H1 (cell line): ENCODE results near the gene MX1. TPM values are rescaled to one million over a fixed set of nuclear protein-coding genes. Genes with fewer than 3 reads are reported as not detected.

Experiments used
- CTCF ChIA-PET: fragments of 300-600 bp; sonication (Branson Sonifier 250); formaldehyde crosslinking; loops from one replicate; lab custom pipeline; 2021; ENCODE audit not compliant: partially characterized antibody; lab: Charles Lee
- POLR2A ChIA-PET: fragments of 300-600 bp; sonication (Branson Sonifier 250); formaldehyde crosslinking; loops from one replicate; lab custom pipeline; 2021; ENCODE audit warnings: inconsistent platforms; ENCODE audit not compliant: partially characterized antibody; lab: Charles Lee
- DNase-seq, 2 experiments: peaks; one replicate each; pipeline versions ENCODE4 v3.0.0 to v3.0.0-alpha.2; 2010 to 2022; ENCODE audit warnings: low spot score in 2 of 2, low read depth in 1 of 2, mixed read lengths in 1 of 2
- FAIRE-seq: peaks from 2 replicates; lab custom pipeline; 2011; peaks lifted over from hg19 to GRCh38; lab: Jason Lieb, UNC
- H2AFZ ChIP-seq: 2 replicates; pipeline ENCODE4 v1.8.1; 2012; ENCODE audit warnings: low read length, inconsistent platforms
- H2AK5ac ChIP-seq: 2 replicates; pipeline ENCODE4 v1.6.1; 2013; ENCODE audit warnings: low read depth, low read length
- H2BK120ac ChIP-seq: replicated peaks from 2 replicates; pipeline ENCODE3; 2013; ENCODE audit warnings: low read depth, low read length, inconsistent platforms
- H2BK12ac ChIP-seq: 2 replicates; pipeline ENCODE4 v1.6.1; 2013; ENCODE audit warnings: low read depth, low read length
- H2BK15ac ChIP-seq: 2 replicates; pipeline ENCODE4 v1.6.1; 2013; ENCODE audit warnings: low read length
- H2BK20ac ChIP-seq: 2 replicates; pipeline ENCODE4 v1.6.1; 2013; ENCODE audit warnings: low read length
- H2BK5ac ChIP-seq: 2 replicates; pipeline ENCODE4 v1.6.1; 2013; ENCODE audit warnings: low read depth, low read length
- H3K14ac ChIP-seq: 2 replicates; pipeline ENCODE4 v1.6.1; 2013; ENCODE audit warnings: inconsistent platforms; ENCODE audit not compliant: insufficient read length
- H3K18ac ChIP-seq: 2 replicates; pipeline ENCODE4 v1.6.1; 2013; ENCODE audit warnings: low read length; ENCODE audit errors: extremely low read depth
- H3K23ac ChIP-seq: 2 replicates; pipeline ENCODE4 v1.6.1; 2013; ENCODE audit warnings: inconsistent platforms; ENCODE audit not compliant: insufficient read length
- H3K23me2 ChIP-seq: 2 replicates; pipeline ENCODE4 v1.6.1; 2013; ENCODE audit warnings: low read depth, low read length
- H3K27ac ChIP-seq: 2 replicates; pipeline ENCODE4 v1.6.1; 2011; ENCODE audit warnings: low read depth, low read length, inconsistent platforms
- H3K27me3 ChIP-seq, 4 experiments: replicated peaks in 1 of 4; 1 replicate in 1 of 4; 2 replicates in 3 of 4; pipeline versions ENCODE4 v1.6.1 to v1.8.1; 2011 to 2013; ENCODE audit warnings: low read length in 3 of 4, mild to moderate bottlenecking in 3 of 4, inconsistent platforms in 2 of 4, mixed read lengths in 2 of 4, moderate library complexity in 1 of 4; ENCODE audit not compliant: control insufficient read depth in 3 of 4, insufficient read depth in 3 of 4; ENCODE audit errors: extremely low read depth in 1 of 4
- H3K36me3 ChIP-seq, 4 experiments: 2 replicates each; pipeline versions ENCODE4 v1.6.1 to v1.8.1; 2011 to 2013; ENCODE audit warnings: mild to moderate bottlenecking in 4 of 4, low read length in 3 of 4, moderate library complexity in 2 of 4, control low read depth in 1 of 4, inconsistent platforms in 1 of 4; ENCODE audit not compliant: insufficient read depth in 4 of 4, control insufficient read depth in 2 of 4
- H3K4ac ChIP-seq: replicated peaks from 2 replicates; pipeline ENCODE3; 2013; ENCODE audit warnings: low read length, low read depth, mixed read lengths, inconsistent platforms; ENCODE audit not compliant: insufficient read length
- H3K4me1 ChIP-seq, 4 experiments: replicated peaks in 1 of 4; 1 replicate in 1 of 4; 2 replicates in 3 of 4; pipeline versions ENCODE4 v1.6.1 to v1.8.1; 2011 to 2013; ENCODE audit warnings: low read length in 3 of 4, inconsistent platforms in 2 of 4, mixed read lengths in 1 of 4; ENCODE audit not compliant: insufficient read depth in 4 of 4, control insufficient read depth in 3 of 4
- H3K4me2 ChIP-seq, 2 experiments: 2 replicates each; pipeline versions ENCODE4 v1.6.1 to v1.8.1; 2011 to 2013; ENCODE audit warnings: low read depth in 2 of 2, low read length in 2 of 2, control low read depth in 1 of 2, inconsistent platforms in 1 of 2, mild to moderate bottlenecking in 1 of 2; ENCODE audit not compliant: insufficient read depth in 1 of 2
- H3K4me3 ChIP-seq, 4 experiments: fragments of 200-600, 300-600 bp in 1 of 4; sonication (generic), shearing (Covaris generic), sonication (Bioruptor Twin) in 1 of 4; 2 replicates each; pipeline versions ENCODE4 v1.5.1 to v1.8.1; 2011 to 2016; ENCODE audit warnings: low read length in 4 of 4, low read depth in 3 of 4, control low read depth in 2 of 4, inconsistent platforms in 2 of 4, mild to moderate bottlenecking in 2 of 4, mixed read lengths in 1 of 4, moderate library complexity in 1 of 4; ENCODE audit not compliant: insufficient read depth in 2 of 4; ENCODE audit errors: extremely low read depth in 1 of 4
- H3K56ac ChIP-seq: replicated peaks from 2 replicates; pipeline ENCODE3; 2013; ENCODE audit warnings: low read depth, mild to moderate bottlenecking, mixed read lengths, low read length, inconsistent platforms; ENCODE audit not compliant: insufficient read length
- H3K79me1 ChIP-seq: 2 replicates; pipeline ENCODE4 v1.6.1; 2013; ENCODE audit warnings: low read depth, low read length, control low read depth
- H3K79me2 ChIP-seq, 2 experiments: 2 replicates each; pipeline versions ENCODE4 v1.6.1 to v1.8.1; 2012 to 2013; ENCODE audit warnings: low read length in 2 of 2, mild to moderate bottlenecking in 2 of 2, inconsistent platforms in 1 of 2; ENCODE audit not compliant: insufficient read depth in 2 of 2, control insufficient read depth in 1 of 2
- H3K9ac ChIP-seq, 4 experiments: replicated peaks in 1 of 4; 1 replicate in 1 of 4; 2 replicates in 3 of 4; pipeline versions ENCODE4 v1.6.1 to v1.8.1; 2011 to 2013; ENCODE audit warnings: low read depth in 3 of 4, low read length in 3 of 4, control low read depth in 2 of 4, mild to moderate bottlenecking in 2 of 4, moderate library complexity in 2 of 4, inconsistent platforms in 1 of 4; ENCODE audit errors: extremely low read depth in 1 of 4
- H3K9me3 ChIP-seq, 2 experiments: 2 replicates each; pipeline versions ENCODE4 v1.6.1 to v1.8.1; 2012 to 2013; ENCODE audit warnings: mild to moderate bottlenecking in 2 of 2, moderate library complexity in 2 of 2, control low read depth in 1 of 2, inconsistent platforms in 1 of 2, low read depth in 1 of 2, low read length in 1 of 2, mixed read lengths in 1 of 2; ENCODE audit not compliant: insufficient read depth in 2 of 2
- H4K20me1 ChIP-seq, 2 experiments: replicated peaks in 1 of 2; 2 replicates each; pipeline versions ENCODE3 to v1.8.1; 2011 to 2013; ENCODE audit warnings: inconsistent platforms in 2 of 2, low read length in 2 of 2, mild to moderate bottlenecking in 1 of 2; ENCODE audit not compliant: insufficient read depth in 2 of 2, control insufficient read depth in 1 of 2
- H4K5ac ChIP-seq: 2 replicates; pipeline ENCODE4 v1.6.1; 2013; ENCODE audit warnings: low read length, low read depth, mixed read lengths, inconsistent platforms; ENCODE audit not compliant: insufficient read length
- H4K8ac ChIP-seq: 2 replicates; pipeline ENCODE4 v1.8.0; 2013; ENCODE audit warnings: mild to moderate bottlenecking, moderate library complexity, low read length, inconsistent platforms; ENCODE audit not compliant: insufficient read depth; ENCODE audit errors: extremely low read depth
- H4K91ac ChIP-seq: replicated peaks from 2 replicates; pipeline ENCODE3; 2013; ENCODE audit warnings: low read length, mixed read lengths, inconsistent platforms; ENCODE audit not compliant: insufficient read length
- ATF3 ChIP-seq: IDR thresholded peaks from 2 replicates; pipeline ENCODE4 v1.6.1; 2011; ENCODE audit warnings: low read depth, mild to moderate bottlenecking, low read length; ENCODE audit not compliant: insufficient read depth
- CEBPB ChIP-seq: IDR thresholded peaks from 2 replicates; pipeline ENCODE4 v1.6.1; 2012; ENCODE audit warnings: low read depth, low read length
- CHD1 ChIP-seq: IDR thresholded peaks from 2 replicates; pipeline ENCODE4 v1.6.1; 2012; ENCODE audit warnings: low read depth, low read length, improper control_type of control experiment
- E2F6 ChIP-seq: IDR thresholded peaks from 2 replicates; pipeline ENCODE4 v1.6.1; 2012; ENCODE audit warnings: inconsistent platforms
- EGR1 ChIP-seq: IDR thresholded peaks from 2 replicates; pipeline ENCODE4 v1.6.1; 2011; ENCODE audit warnings: low read depth, low read length, borderline replicate concordance
- EZH2 ChIP-seq: fragments of 200-600 bp; sonication (generic); IDR thresholded peaks from 2 replicates; pipeline ENCODE4 v1.7.1; 2012; ENCODE audit warnings: low read depth, mild to moderate bottlenecking, moderate library complexity, low read length, inconsistent platforms; ENCODE audit not compliant: severe bottlenecking
- HDAC6 ChIP-seq: IDR thresholded peaks from one replicate; pipeline ENCODE4 v1.7.1; 2012; ENCODE audit warnings: low read depth, mild to moderate bottlenecking, inconsistent platforms, low read length, moderate library complexity
- JUN ChIP-seq: IDR thresholded peaks from 2 replicates; pipeline ENCODE4 v1.6.1; 2011; ENCODE audit warnings: low read depth, mild to moderate bottlenecking, improper control_type of control experiment, low read length
- RNF2 ChIP-seq: fragments of 200-900, 300-1000 bp; sonication (generic); IDR thresholded peaks from 2 replicates; pipeline ENCODE4 v1.7.1; 2016; ENCODE audit warnings: borderline replicate concordance, low read depth, mild to moderate bottlenecking, antibody characterized with exemption, low read length; ENCODE audit not compliant: poor library complexity, severe bottlenecking; ENCODE audit errors: missing control alignments
- RXRA ChIP-seq: IDR thresholded peaks from 2 replicates; pipeline ENCODE4 v1.6.1; 2011; ENCODE audit warnings: low read depth, mild to moderate bottlenecking, low read length, moderate library complexity; ENCODE audit not compliant: insufficient read depth
- SUZ12 ChIP-seq: fragments of 200-600 bp; sonication (generic); IDR thresholded peaks from 2 replicates; pipeline ENCODE4 v1.6.1; 2012; ENCODE audit warnings: mild to moderate bottlenecking, inconsistent platforms, low read length, moderate library complexity, mixed read lengths
- ZNF274 ChIP-seq: IDR thresholded peaks from 2 replicates; pipeline ENCODE4 v1.7.0; 2012; ENCODE audit warnings: low read length, borderline replicate concordance; ENCODE audit errors: extremely low read depth
- WGBS, 2 experiments: shearing (Covaris generic) in 1 of 2; methylation state at CpG; one replicate each; pipeline versions ENCODE4 v1.1.6 to v1.1.7; 2013 to 2015; ENCODE audit warnings: low lambda C conversion rate in 2 of 2, mixed read lengths in 2 of 2, inconsistent platforms in 1 of 2, low coverage in 1 of 2, missing lambda C conversion rate in 1 of 2; ENCODE audit not compliant: insufficient replicate concordance in 2 of 2, insufficient coverage in 1 of 2, insufficient read length in 1 of 2; ENCODE audit errors: extremely low coverage in 1 of 2, missing lambda C conversion rate in 1 of 2; 5-methylcytosine and 5-hydroxymethylcytosine counted together
- polyA plus RNA-seq, 7 experiments: library from polyadenylated mRNA; depleted of rRNA in 3 of 7; stranded (reverse) in 5 of 7; unstranded in 2 of 7; fragments of >200 nt in 5 of 7; fragments of 200-250 nt in 2 of 7; gene quantifications; 1 replicate in 5 of 7; 2 replicates in 1 of 7; 4 replicates in 1 of 7; pipeline versions ENCODE4 v1.2.1 to v1.2.3, GENCODE V29; 2011 to 2013; ENCODE audit warnings: missing spikeins in 2 of 7, mixed read lengths in 2 of 7
- total RNA-seq: library from RNA; stranded (reverse); fragmentation: NEBNext Ultra II Directional; extraction: Animal tissue kit (Norgen Biotek cat#: 25700); gene quantifications from 2 replicates; pipeline ENCODE4 v1.2.1, GENCODE V29; 2021

The MX1 gene
- total and polyA plus RNA-seq, 2 of the 8 experiments (the other 6 are each of a cell fraction or from before 2014, with no cell fraction given), result 3.8 to 5.7 TPM

GRCh38 chr21:41453761-41454160, 27.7 kb downstream of the MX1 start:
- CTCF ChIA-PET, result interaction anchor here (2.8 kb wide), 1 partner anchor 170 kb away, joined by 15 read pairs; no protein-coding TSS in a partner anchor
- H2BK12ac ChIP-seq, result no peak overlapping the region
- peaks cover 0 to 3% of the 10 kb centered on the region in 2 experiments; a peak in 1 of 4 replicates for H3K9me3 ChIP-seq
- H3K56ac ChIP-seq, result no peak overlapping the region
- H3K4ac ChIP-seq, result no peak overlapping the region
- H3K79me1 ChIP-seq, result no peaks in the 10 kb centered on the region
- no peak overlapping the region for H4K8ac ChIP-seq
- no peak overlapping the region for H3K9ac ChIP-seq
- 43% methylated on average over 3 of the region's 3 CpGs; no CpG with 5 or more reads in 1 of the 2 experiments for WGBS, 2 experiments
- no peak overlapping the region for H3K4me2 ChIP-seq
- no peak overlapping the region for H4K5ac ChIP-seq
- 0 out of 2 replicates have a peak overlapping the region, but pooled peaks have one; percentile 37 for H2BK15ac ChIP-seq
- no peak overlapping the region for H3K27ac ChIP-seq
- no peak overlapping the region for H3K18ac ChIP-seq
- H4K91ac ChIP-seq, result no peak overlapping the region
- no peak overlapping the region for H3K4me3 ChIP-seq
- no peak overlapping the region for H2BK5ac ChIP-seq
- no peaks in the 10 kb centered on the region for H3K23me2 ChIP-seq
- H3K27me3 ChIP-seq, result no peaks in the 10 kb centered on the region
- H3K36me3 ChIP-seq, result no peaks in the 10 kb centered on the region
- POLR2A ChIA-PET, result no interaction called here
- H3K4me1 ChIP-seq, result peaks cover 0 to 10% (median 0%) of the 10 kb centered on the region in 4 experiments; a peak in 3 of 7 replicates
- no peak overlapping the region for H2AFZ ChIP-seq
- H2BK20ac ChIP-seq, result no peak overlapping the region
- DNase-seq (no peak), FAIRE-seq (no peak)
- H2BK120ac ChIP-seq, result no peak overlapping the region
- no peaks in the 10 kb centered on the region for H3K79me2 ChIP-seq
- H2AK5ac ChIP-seq, result no peak overlapping the region
- no peaks in the 10 kb centered on the region for H4K20me1 ChIP-seq
- H3K14ac ChIP-seq, result no peak overlapping the region
- no peak overlapping the region for H3K23ac ChIP-seq
- TF ChIP-seq RNF2, result no peak
- TF ChIP-seq JUN, result no peak
- no peak for TF ChIP-seq HDAC6
- TF ChIP-seq EGR1, result no peak
- no peak for TF ChIP-seq CEBPB
- TF ChIP-seq EZH2, result no peak
- no peak for TF ChIP-seq CHD1
- no peak for TF ChIP-seq ZNF274
- no peak for TF ChIP-seq ATF3
- TF ChIP-seq E2F6, result no peak
- TF ChIP-seq RXRA, result no peak
- no peak for TF ChIP-seq SUZ12
